HuH-7 (cell line): Measurements from ENCODE around the gene SINHCAF.

ENCODE experiments used
- DNase-seq: peaks from one replicate; pipeline ENCODE4 v3.0.0; 2011; ENCODE audit warnings: low spot score

The SINHCAF gene

DNA sequence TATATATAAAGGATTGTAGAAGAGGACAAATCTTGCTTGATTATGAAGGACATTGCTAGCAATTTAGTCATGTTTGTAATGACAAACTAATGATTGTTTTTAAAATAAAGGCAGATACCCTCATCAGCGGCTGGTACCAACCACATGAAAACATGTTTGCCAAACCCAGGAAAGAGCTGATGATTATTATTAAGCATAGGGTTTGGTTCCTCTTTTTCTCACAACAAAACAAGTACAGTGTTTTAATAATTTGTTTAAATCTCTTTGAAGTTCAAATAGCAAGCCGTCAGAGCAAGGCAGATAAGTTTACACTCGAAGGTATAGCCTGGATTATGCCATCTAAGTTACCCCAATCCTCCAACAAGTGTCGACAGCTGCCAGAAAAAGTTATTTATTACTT is 5.3 kb upstream of the SINHCAF start:
- DNase-seq: no peak

DNA sequence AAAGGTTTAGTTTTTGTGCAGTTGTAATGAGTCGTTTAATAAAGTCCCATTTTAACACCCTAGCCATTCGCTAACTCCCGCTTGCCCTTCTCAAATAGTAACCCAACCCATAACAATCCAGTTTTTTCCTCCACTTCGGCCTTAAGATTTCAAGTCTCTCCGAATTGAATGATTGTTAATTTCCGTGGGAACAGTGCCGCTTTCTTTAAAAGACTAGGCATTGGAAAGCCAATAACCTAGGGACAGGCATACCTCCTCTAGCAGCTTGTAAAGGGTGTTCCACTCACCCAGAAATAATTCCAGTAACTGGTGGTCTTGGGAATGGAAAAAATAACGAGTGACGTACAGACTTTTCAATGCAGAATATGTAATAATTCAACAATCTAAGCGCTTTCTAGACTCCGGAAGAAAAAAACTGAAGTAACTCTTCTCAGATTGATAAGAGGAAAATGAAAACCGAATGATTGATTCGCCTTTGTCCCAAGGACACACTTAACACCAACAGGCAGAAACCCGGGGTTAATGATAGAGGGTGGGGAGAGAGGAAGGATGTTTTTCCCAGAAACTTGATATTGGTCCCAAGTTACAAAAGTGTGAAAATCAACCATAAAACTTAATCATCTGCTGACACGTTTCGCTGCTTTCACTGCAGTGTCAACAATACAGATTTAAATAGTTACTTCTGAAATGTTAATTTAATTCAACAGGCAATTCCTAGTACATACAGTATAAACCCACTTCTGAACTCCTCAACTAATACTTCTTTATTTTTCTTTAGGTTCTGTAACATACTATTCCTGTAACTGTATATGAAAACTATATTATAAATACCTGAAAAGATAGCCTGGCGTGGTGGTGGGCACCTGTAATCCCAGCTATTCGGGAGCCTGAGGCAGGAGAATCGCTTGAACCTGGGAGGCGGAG is 1.0 kb upstream of the SINHCAF start:
- no peak for DNase-seq

DNA sequence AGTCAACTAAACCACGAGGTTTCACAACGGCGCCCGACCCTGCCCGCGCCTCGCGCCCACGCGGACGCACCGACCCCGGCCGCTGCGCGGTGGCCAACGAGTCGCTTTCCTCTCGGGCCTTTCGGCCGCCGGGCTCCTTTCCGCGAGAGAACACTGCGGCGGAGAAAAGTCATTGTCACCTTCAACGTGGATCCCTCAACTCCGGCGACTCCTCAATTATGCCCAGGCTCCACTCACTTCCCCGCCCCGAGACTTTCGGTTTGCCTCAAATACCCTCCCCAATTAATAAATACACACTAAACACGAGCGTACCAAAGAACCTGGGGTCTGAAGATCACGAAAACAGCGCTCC is 450 bp downstream of the SINHCAF start:
- no peak for DNase-seq

DNA sequence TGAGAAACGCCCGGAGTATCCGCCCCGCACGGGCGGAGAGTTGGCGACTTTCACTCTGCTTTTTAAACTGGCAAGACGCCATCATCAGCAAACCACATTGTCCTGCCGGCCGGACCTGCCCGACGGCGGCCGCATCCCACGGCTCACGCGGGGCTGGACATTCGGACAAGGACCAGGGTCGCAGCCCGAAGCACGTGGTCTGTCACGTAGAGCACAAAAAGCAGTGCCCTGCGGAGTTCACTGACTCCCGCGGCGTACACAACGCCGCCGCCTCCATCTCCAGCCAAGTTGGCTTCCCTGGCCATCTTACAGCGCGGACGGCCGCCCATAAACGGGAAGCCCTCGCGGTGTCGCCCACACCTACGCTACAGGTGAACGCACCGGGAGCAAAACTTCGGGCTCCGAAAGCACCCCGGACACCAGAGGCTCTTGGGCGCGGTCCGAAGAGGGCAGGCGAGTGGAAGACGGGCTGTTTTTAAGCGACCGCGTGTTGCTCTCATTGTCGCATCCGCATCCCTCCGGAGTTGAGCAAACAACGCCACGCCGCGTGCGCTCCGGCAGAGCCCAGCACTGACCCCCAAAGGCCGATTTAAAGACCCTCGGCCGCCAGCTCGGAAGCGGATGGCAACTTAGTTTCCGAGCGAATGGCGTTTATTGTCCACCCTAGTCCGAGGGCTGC is 966 bp downstream of the SINHCAF start:
- peak; percentile 49 for DNase-seq

DNA sequence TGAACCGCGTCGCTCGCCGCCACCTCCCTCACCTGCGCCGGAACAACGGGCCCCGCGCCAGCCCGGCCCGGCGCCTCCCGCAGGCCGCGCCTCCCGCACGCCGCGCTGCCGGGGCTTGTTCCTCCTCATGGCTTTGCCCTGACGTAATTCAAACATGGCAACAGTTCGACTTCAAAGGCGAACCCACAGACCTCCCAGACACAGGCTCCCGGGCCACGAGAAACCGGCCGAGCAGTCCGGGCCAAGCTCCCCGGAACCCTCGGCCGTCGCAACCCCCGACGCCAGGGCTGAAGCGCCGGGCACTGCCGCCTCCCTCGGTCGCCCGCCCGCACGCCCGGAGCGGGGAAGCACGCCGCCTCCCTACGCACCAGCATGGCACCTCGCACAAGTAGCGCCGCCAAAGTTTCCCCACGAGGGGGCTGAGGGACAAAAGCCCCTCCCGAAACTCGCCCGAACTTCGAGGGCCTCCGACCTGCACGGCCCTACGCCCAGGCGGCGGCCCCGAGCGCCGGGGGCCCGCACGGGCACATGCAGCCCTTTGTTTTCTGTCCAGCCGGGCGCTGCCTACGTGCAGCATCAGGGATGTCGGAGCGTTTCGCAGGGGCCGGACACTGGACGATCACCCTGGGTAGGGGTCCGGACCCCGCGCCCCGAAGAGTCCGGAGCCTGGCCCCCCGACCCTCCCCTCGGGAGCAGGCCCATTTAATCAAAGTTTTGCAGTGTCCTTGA is 1.7 kb downstream of the SINHCAF start:
- DNase-seq: peak; percentile 78

DNA sequence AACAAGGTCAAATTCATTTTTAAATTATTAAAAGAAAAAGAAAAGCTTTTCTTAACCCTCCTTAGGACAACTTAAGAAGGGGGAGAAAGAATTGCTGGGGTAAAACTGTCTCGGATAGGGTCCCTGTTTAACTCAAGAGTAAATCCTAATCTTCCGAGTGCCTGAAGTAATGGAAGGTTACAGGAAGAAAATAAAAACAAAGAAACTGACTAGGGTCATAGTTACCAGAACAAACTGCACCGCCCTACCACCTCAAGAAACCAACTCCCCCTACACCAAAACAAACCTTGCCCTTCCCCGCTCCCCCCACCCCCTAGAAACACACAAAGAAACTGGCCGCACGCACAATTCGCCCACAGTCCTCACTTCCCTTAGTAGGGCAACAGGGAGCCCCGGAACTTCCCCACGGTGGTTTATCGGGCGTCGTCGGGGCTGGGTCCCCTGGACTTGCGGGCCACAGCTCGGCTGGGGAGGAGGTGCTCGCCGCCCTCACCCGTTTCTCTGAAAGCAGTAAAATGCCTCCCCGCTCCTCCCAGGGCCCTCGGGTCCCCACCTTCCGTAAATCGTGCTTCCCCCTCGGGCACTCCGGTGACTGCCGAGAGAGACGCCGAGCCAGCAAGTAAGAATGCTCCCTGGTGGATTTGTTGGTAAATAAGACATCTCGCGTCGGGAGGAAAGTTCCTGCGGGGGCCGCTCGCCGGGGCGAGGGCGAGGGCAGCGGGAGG is 2.4 kb downstream of the SINHCAF start:
- peak; percentile 32 for DNase-seq

DNA sequence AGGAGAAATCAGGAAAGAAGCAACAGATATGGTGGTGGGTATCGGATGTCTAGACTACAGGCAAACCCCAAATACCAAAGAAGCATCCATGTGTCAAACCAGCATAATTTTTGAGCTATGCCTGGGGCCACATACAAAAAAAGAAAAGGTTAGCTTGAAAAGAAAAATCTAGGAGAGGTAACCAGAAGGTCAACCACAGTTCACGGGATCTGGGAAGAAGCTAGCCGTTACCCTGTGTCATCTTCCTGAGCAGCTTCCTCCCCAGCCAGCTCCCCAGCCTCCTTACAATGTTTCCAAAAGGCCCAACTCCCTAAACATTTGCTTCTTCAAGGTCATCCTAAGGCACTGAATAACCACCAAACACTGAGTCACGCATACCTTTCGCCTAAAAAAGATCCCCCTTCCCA is 3.1 kb downstream of the SINHCAF start:
- DNase-seq: no peak

DNA sequence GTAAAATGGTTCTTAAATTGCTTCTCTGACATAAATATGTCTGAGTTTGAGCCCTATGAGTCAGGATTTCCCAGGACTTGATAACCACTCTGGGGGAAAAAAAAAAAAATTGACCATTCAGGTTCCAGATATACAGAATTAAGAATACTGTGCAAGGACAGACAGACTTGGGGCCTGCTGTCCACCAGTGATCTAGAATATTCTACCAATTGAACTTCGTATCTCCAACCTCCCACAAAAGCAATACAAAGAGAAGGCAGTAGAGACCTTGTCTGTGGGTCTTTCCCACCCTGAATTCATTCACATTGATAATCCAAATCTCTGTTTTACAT is 4.1 kb downstream of the SINHCAF start:
- no peak for DNase-seq

DNA sequence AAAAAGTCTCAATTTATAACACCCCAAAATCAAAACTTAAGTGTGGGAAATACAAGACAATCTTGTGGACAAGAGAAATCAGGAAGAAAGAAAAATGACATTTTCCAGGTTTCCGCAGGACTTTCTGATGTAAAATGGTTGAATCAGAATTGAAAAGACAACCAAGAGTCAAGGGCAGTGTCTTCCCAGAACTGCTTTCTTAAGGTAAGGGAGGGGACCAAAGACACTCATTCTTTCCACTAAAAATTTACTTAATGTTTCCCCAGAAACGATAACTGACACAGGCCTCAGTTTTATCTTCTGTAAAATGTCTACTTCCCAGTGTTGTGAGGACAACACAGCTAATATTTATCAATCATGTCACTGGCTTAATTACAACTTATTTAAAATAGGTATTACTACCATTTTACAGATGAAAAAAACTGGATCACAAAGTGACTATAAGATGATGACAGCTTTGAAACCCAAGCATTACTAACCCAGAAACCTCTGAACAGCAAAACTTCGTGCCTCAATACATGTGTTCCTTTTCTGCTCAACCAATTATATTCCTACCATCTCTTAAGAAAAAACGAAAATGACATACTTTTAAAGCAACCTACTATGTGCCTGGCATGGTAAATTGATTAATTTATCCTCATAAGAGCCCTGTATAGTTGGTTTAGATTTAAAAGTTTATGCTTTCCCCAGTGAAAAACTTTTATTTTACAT is 4.6 kb downstream of the SINHCAF start:
- DNase-seq: no peak

DNA sequence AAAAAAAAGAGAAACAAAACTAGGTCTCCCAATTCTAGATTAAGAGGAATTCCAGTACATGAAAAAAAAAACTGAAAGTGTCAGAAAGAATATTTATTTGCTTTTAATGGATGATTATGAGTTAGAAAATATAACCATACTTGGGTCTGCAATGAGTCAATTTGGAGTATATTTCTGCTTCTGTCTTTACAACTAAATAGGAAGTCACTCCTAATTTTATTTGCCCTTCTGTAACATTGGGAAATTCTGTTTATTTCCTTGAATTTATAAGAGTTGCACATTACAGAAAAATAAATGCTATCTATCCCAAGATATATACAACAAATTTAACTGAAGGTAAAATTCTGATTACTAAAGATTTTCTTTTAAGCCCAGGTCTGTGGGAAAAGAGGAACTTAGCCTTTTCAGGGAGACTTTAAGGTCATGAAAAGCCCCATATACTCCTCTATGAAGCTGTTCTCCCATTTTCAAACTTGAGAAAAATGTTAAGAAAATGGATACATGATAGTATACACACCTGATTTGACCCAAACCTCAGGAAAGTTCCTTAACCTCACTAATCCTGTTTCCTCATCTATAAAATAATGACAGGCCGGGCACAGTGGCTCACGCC is 7.2 kb downstream of the SINHCAF start:
- DNase-seq: no peak

DNA sequence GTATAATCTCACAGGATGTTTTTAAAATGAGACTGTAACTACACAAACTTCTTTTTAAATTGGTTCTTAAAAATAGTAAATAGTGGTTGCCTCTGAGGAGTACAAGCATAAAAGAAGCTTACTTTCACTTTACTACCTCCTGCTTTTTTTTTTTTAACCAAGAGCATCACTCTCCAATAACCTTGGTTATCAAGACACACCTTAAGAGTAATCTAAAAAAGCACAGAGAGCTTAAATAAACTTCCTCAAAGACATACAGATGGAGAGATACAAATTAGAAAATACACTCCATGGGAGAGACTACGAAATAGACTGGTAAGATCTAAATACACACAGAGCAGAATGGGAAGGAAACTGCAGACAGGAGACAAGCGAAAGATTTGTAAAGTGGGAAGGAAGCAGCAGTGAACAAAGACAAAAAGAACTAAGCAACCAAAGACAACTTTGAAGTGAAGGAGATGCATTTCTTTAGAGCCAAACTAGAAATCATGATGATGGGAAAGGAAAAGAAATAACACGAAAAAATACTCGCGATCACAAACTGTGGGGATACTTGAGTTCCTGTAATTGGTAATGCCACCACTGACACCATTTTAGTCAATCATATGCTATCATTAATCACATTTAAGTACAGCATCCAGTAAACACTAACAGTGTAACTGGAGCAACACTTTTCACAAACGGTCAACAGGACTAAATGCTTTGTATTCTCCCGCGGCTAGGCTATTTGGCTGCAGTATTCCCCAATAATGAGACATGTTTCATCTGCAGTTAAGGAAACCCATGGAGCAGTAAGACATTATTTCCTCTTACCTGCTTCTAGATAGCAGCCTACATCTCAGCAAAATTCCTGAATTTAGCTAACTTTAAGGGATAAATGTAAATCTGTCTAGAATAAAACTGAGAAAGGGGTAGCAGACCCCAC is 8.2 kb downstream of the SINHCAF start:
- no peak for DNase-seq

DNA sequence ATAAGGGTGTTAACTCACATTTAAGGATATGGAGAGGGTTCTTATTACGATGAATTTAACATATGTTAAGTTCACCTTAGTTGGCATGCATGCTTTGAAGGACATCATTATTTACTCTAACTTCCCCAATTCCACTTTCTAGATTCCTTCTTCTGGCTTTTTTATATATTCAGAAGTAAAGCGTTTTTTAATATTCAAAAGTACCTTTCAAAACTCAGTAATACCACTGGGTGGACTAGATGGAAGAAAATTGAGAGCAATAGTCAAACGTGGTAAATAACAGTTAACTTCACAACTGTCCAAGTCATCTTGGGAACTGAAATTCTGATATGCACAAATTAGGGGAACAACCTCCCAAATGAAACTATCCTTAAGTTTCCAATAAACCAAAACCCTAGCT is 9.1 kb downstream of the SINHCAF start:
- no peak for DNase-seq

DNA sequence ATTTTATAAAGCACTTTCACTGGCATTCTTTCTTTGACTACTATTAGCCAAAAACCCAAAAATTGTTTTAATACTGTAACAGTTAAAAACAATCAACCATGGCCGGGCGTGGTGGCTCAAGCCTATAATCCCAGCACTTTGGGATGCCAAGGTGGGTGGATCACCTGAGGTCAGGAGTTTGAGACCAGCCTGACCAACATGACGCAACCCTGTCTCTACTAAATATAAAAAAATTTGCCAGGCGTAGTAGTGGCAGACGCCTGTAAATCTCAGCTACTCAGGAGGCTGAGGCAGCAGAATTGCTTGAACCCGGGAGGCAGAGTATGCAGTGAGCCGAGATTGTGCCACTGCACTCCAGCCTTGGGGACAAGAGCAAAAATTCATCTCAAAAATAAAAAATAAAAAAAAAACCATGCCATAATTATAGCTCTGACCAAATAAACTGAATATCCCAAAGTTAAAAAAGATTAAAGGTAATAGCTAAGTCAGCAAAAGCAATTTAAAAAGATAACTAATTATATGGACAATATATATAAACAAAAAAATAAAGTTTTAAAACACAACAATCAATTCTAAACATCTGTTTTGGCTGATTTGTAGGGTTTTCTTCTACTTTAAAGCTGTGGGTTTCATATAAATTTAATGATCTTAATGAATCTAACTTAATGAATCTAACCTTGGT is 10.0 kb downstream of the SINHCAF start:
- DNase-seq: no peak

DNA sequence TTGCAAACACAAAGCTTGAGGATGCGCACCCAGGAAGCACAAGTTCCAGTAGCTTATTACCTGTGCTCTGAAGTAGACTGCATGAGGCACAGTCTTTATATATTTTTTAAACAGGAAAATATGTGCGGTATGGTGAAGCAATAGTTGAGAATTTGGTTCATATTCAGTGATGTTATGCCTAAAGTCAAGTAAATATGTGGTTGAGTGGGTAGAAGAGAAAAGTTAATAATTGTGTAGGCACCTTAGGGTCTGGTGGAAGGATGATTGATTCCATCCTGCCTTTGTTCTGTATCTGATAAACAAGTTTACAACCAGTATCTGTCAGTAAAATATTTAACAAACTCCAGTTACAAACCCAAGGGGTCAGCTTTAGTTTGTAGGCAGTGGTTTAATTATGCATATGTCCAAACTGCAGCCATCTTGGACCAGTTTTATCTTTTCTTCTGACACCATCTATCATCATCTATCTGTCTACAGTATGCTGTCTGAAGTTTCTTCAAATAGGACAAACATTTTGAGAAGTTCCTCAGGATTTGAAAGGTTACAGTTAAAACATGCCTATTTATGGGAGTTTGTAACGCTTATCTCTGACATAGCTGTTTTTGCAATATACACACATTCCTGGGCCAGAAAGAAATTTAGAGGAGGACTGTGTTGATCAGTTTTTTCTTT is 10.8 kb downstream of the SINHCAF start:
- no peak for DNase-seq

DNA sequence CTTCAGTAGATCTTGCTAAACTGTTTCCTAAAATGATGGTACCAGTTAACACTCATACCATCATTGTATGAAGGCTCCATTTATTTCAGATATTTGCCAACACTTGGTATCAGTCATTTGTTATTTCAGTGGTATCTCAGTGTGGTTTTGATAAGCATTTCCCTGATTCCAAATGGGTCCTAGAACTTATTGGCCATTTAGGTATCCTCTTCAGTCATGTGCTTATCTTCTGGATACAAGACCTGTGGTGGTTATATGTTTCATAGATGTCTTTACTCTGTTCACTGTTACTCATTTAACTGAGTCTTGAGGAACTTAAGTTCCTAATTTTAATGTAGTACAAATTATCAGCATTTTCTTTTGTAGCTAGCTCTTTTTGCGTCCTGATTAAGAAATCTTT is 13.5 kb downstream of the SINHCAF start:
- no peak for DNase-seq

DNA sequence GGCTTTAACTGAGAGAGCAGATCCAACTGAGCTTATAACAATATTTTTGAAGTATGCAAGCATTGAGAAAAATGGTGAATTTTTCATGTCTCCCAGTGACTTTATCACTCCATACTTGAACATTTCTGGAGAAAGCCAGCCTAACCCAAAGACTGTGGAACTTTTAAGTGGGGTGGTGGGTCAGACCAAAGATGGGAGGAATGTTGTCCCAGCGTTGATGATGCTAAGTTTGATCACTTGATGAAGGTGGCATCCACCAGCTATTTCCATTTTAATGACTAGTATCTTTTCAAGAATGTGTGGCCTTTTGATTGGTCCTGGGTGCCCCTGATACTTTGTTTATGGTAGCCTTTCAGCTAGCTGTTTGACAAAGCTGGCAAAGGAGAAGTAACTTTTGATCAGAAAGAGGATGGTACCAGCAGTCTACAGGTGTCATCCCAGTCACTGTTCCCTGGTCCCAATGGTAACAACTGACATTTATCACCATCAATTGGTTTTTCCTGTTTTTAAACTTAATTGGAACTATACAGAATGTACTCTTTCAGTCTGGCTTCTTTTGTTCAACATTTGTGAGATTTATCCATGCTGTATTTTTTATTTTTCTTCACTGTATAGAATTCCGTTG is 14.2 kb downstream of the SINHCAF start:
- DNase-seq: no peak

DNA sequence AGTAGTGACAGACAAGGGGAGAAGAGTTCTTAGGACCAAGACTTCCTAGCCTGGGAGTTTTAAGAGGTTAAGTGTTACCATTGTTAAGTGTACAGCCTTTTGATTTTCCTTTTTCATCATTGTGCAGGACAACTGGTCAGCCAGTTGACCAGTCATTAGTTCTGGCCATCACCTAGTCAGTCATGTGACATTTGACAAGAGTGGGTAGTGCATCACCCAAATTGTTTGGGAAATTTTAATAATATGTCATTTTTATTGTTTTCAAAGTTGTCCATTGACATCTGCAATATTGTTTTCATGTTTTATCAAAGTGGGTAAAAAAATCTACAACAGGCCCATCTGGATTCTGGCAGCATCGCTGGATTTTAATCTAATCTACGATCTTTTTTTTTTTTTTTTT is 15.5 kb downstream of the SINHCAF start:
- DNase-seq: no peak

DNA sequence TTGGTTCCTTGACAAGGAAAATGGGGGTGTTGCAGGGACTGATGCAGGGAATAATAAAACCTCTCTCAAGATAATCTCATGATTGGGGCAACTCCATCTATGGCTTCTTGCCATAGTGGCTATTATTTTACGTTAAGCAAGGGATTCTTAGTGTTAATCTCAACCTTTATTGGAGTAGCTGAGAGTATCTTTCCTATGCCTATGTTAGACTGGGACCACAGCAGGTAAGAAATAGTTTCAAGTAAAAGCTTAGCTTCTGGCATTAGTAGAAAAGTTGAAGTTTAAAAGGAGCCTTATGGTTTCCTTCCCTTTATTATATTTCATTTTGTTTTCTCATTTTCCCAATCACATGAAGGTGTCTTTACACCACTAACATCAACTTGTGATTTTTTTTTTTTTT is 16.7 kb downstream of the SINHCAF start:
- DNase-seq: no peak

DNA sequence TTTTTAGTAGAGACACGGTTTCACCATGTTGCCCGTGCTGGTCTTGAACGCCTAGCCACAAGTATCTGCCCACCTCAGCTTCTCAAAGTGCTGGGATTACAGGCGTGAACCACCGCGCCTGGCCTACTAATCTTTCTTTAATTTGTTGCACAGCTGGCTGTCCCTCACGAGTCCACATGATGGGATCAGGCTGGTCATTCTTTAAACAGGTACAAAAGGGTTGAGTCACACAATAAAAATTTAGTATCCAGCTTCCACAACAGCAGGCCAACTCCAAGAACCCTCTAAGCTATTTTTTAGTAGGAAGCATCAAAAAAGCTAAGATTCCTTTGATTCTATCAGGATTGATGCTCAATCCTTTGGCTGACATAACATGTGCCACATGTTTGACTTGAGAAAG is 17.8 kb downstream of the SINHCAF start:
- no peak for DNase-seq
